ENCODE results near the gene DMC1.
"Not testable (repeated sequence)": the region's sequence is repeated elsewhere in the genome, so short reads cannot be mapped to it uniquely, and the experiment has no call there.

The DMC1 gene, protein sequence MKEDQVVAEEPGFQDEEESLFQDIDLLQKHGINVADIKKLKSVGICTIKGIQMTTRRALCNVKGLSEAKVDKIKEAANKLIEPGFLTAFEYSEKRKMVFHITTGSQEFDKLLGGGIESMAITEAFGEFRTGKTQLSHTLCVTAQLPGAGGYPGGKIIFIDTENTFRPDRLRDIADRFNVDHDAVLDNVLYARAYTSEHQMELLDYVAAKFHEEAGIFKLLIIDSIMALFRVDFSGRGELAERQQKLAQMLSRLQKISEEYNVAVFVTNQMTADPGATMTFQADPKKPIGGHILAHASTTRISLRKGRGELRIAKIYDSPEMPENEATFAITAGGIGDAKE

DNA sequence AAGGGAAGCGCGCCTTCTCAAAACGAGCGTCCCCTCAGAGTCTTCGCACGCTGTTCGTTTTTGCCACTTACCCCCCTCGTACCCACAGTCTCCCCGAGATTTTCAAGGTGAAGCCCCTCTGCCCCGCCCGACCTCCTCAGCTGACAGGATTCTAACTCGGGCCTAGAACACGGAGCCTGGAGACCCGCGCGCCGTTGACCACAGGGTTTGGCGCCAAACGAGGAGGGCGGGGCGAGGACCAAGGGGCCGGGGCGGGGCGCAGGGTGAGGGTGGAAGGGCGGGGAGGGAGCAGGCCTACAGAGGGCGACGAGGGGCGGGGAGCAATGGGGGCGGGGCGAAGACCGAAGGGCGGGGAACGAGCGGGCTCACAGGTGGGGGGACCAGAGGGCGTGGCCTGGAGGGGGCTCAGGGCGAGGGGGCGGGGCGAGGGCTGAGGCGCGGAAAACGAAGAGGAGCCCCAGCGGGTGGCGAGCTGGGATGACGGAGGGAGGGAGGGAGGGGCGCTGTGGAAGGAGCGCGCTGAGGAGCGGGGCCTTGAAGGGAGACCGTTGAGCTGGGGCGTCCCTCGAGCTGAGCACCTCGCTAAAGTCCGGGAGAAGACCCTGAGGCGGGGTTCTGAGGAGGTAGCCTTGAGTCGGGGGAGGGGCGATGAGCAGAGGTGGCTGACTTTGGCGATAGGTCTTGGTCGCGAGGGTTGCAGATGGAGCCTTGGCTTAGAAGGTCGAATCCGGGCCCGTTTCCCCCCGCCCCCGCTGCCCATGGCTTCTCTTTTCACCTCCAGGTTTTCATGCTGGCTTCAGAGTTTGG, at the start of gene DMC1:
TSS of gene DMC1 (minus strand) at position 212 of the 807 bp plus-strand sequence. CDS start 1,927 bp downstream, outside the sequence.
- peak; percentile 95 for DNase-seq

- no peak for DNase-seq
Observed at GRCh38 chr22:38618682-38619081, 48.7 kb upstream of the DMC1 start.

DNA sequence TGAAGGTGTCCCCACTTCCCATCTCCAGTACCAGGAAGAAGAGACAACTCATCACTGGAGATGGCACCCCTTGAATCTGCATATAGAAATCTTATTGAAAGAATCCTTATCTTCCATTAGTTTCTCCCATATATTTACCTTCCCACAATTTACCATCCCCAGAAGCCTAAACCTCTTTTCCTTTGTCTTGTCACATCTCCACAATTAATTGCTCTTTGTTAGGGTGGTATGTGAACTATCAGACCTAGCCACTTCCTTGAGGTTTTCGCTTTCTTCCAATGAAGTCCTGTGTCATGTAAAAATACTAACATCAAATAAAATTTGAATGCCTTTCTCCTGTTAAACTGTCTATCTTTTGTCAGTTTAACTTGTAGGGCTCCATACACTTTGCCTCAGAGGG, 48.3 kb upstream of the DMC1 start:
- no peak for DNase-seq

DNA sequence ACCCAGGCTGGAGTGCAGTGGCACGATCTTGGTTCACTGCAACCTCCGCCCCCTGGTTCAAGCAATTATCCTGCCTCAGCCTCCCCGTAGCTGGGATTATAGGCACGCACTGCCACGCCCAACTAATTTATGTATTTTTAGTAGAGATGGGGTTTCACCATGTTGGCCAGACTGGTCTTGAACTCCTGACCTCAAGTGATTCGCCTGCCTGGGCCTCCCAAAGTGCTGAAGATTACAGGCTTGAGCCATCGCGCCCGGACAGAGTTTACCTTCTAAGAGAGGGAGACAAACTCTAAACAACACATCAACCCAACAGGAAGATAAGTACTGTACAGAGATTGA, 45.1 kb upstream of the DMC1 start:
- not testable (repeated sequence) for DNase-seq

DNA sequence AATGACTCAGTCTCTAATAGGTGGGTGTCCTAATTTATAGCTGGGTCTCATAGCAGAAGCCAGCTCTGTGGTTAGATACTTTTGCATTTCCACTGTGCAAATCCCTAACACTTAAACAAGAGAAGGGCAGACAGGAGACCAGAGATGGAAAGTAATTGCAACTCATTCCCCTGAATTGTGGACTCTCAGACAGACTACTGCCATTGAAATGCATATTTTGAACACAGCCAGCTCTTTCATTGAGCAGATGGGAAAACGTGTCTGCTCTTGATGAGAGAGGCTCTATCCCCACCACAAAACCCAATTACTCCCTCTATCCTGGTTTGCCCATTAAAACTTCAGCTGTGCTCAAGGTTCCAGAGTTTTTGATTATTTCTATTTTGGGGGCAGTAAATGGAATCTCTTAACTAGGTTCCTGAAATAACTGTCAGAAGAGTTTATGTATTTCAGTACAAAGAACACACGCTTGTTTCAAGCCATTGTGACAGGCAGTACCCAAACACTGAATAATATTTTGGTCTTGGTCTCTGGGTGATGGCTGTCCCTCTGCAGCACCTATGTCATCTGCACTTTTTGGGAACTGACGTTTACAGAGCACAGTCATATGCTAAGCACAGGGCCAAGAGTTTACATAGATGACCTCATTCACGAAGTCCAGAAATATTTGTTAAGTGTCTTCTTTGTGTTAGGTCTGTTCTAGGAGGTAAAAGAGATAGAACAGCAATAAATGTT, 44.5 kb upstream of the DMC1 start:
- no peak for DNase-seq

- DNase-seq: no peak
Observed at GRCh38 chr22:38613588-38613987, 43.6 kb upstream of the DMC1 start.

DNA sequence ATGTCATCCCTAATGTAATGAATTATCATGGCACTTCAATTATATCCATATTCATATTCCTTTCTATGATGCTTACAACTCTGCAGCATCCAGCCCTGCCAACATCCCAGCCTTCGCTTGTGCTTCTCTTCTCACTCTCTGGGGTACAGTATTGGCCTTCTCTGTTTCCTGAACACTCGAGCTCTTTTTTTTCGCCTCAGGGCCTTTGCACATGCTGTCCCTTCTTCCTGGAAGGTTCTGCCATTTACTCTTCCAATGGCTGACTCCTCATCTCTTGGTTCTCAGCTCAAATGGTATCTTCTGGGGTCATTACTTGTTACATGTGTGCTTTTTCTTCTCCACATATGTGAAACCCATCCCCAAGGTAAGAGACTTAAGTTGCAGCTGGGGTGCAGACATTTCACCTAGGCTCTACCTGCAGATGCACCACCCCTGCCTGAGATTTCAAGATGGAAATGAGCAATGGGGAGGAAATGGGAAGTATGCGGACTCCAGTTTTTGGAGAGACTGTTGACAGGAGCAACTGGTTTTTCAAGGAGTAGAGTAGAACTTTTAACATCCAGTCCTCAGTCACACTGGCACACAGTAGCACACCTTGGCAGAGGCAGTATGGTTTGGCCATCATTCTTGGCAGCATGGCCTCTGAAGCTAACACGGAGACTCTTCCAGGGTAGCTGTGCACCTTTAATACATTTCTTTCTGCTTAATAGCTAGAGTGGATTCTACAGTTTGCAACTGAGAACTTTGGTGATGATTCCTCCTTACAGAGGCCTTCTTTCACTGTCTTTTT, 42.4 kb upstream of the DMC1 start:
- DNase-seq: no peak

DNA sequence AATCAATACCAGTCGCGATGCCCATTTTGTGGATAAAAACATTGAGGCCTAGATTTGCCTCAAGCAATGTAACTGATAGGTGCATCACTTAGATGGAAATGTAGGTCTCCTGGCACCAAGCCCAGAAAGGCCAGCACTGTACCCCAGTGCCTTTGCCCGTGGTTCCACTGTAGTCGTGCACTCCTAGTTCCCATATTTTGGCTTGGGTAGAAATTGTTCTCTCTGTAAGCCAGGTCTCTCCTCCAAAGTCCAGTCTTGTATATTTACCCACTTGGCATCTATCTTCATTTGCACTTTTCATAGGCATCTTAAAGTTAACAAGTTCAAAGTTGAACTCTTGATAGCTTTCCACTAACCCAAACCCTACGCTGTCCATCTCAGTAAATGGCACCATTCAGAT, 41.6 kb upstream of the DMC1 start:
- no peak for DNase-seq

GRCh38 chr22:38610234-38610633, 40.3 kb upstream of the DMC1 start:
- DNase-seq: no peak

DNA sequence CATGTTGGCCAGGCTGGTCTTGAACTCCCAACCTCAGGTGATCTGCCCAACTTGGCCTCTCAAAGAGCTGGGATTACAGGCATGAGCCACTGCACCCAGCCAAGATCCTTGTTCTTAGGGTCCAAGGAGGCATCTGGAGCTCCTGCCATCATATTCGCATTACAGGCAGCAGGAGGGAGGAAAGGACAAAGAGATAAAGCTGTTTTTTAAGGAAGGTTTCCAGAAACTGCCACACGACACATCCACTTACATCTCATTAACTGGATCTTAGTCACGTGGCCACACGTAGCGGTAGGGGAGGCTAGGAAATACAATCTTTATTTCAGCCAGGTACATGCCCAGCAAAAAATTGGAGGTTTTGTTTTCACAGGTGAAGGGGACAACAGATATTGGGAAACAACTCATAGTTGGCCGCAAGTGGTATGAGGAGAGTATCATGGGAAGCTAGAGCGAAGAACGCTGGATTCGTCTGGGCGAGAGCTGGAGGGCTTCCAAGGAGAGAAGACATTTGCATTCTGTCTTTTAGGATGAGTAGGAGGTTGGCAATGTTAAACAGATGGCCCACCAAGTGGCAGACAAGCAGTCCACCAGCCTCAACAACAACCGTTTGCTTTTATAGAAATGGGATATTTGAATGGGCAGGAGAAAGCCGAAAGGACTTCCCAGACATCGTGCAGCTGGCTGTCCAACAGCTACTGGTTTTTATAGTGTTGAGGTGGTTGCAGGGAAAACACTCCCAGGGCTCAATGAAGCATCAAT, 39.2 kb upstream of the DMC1 start:
- no peak for DNase-seq

- DNase-seq: no peak
Observed at GRCh38 chr22:38607680-38608079, 37.7 kb upstream of the DMC1 start.

GRCh38 chr22:38602166-38602565, 32.2 kb upstream of the DMC1 start:
- no peak for DNase-seq

DNA sequence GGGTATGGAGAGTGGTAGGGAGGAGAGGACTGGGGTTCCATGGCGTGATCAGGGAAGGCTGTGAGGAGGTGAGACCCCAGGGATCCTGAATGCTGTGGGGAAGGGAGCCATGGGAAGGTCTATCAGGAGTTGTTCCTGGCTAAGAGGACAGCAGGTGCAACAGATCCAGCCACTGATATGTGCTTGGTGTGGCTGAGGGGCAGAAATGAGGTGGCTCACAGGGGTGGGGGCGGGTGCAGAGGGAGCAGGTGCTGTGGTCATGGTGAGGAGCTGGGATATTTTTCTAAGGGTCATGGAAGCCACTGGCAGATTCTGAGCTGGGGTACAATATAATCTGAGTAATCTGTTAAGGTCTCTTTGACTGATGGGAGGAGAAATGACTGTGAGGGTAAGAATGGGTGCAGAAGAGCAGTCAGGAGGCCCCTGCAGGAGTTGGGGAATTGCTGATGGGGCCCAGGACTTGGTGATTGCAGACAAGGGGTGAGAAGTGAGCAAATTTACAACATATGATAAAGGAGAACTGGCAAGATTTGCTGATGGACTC, 31.3 kb upstream of the DMC1 start:
- no peak for DNase-seq

- no peak for DNase-seq
Observed at GRCh38 chr22:38599466-38599865, 29.5 kb upstream of the DMC1 start.

DNA sequence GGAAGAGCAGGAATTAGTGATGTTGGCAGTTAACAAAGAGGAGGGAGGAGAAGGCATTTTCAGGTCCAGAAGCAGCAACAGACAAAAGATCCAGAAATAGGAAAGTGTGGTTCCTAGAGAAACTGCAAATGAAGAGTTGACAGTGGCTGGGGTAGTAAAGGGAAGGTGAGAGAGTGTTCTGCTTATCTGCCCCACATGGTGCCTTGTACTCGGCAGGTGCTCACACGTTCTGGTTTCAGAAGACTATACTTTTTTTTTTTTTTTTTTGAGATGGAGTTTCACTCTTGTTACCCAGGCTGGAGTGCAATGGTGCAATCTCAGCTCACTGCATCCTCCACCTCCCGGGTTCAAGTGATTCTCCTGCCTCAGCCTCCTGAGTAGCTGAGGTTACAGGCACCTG, 12.9 kb upstream of the DMC1 start:
- DNase-seq: not testable (repeated sequence)

GRCh38 chr22:38578505-38578904, 8.5 kb upstream of the DMC1 start:
- no peak for DNase-seq

- peak; percentile 10 for DNase-seq
Observed at GRCh38 chr22:38572065-38572464, 2.1 kb upstream of the DMC1 start.

DNA sequence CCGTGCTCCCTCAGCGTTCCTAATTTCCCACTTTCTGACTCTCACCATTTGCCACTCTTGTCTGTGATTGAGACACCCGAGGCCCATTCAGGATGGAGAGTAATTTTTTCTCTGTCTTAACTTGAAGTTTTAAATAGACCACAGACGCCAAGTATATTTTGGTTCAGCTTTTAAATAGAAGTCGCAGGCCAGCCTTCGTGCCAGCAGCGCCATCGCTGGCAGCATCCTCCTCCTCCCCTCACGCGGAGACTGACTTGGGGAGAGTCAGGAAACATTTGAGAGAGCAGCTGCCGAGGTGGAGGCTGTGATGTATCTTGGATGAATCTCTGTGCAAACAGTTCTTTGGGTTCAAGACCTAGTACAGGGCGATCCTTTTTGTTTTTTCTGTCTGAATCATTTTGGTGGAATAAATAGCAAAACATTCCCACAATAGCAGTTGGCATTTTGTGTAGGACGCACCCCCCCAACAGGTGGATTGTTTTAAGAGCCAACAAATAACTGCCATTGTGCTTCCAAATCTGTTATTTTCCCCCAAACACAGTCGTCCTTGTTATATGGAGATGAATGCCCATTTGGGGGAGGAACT, 889 bp upstream of the DMC1 start:
- DNase-seq: peak; percentile 1

DNA sequence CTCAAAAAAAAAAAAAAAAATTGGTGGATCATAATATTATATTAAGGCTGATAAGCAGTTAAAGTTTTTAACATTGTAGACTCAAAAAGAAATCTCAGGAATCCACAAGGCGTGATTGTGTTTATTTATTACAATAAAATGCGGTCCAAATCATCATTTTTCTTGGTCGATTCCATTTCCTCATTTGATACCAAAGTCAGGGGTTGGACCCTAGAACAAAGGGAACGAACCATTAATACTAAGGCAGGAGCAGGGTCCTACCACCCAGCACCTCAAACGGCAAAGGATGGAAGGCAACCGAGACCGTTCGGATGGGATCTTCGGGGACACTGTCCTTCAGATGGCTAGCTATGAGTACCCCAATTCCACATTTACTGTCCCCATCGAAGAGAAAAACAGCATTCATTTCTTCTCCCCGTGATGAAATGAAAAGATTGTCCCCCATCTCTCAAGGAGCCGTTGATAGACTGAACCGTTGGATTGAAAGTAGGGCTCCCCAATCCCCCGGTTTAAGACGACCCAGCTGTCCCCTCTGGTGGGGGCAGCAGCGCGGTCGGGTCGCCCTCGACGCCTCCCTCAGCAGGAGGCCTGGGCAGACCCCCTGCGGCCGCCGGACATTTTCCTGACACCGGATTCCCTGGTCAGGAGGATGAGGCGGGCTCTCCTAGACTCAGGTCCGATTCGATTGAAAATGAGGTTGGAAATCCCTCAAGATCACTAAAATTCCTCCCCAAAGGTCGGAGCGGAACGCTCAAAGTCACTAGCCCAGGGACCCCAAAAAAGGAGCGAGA, 607 bp downstream of the DMC1 start:
- no peak for DNase-seq

DNA sequence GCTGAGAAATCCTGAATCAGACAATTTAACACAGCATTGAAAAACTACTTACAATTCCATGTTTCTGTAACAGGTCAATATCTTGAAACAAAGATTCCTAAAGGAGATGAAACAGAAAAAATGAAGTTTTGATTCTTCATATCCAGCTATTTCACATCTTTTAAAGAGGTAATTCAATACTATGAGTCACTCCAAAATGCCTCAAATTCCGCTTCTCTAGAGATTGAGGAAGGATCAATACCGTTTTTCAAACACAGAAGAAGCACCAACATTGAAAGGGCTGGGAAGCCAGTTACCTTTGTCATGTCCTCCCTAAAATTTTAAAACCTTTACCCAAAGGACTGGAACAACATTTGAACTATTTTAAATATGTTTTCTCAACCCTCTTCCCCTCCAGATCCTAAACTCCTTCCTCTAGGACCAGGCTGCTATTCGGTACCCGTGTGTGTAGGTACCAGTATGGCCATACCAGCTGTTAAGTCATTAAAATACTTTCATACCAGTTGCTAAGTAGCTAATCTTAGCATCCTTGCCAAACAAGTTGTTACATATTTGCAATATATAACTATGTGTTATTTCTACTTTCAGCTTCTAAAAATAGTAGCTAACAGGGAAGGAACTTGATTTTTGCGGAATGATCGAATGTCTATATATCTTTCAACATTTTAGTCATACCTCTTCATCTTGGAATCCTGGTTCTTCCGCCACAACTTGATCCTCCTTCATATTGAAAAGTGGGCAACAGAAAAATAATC, 2.3 kb downstream of the DMC1 start:
- DNase-seq: no peak
